Esophagus muscularis mucosa (tissue), 4 donors: ENCODE measurements around the gene UBAC1. TPM values are rescaled to one million over a fixed set of nuclear protein-coding genes. Genes with fewer than 3 reads are reported as not detected.
"Not testable (repeated sequence)": the region's sequence is repeated elsewhere in the genome, so short reads cannot be mapped to it uniquely, and the experiment has no call there.

ENCODE experiments used
- DNase-seq: peaks from one replicate; pipeline ENCODE4 v3.0.0-alpha.2; 2017; ENCODE audit errors: extremely low spot score
- H3K27ac ChIP-seq, 4 donors: fragments of 200-600 bp; sonication (generic); replicated peaks in 1 of 4; 1 replicate in 3 of 4; 2 replicates in 1 of 4; pipeline ENCODE4 v1.5.1; 2016 to 2019; ENCODE audit warnings: mild to moderate bottlenecking in 1 of 4
- H3K27me3 ChIP-seq, 4 donors: fragments of 200-600 bp; sonication (generic); one replicate each; pipeline versions ENCODE4 v1.5.1 to v1.6.0; 2016 to 2019
- H3K36me3 ChIP-seq, 4 donors: fragments of 200-600 bp; sonication (generic); one replicate each; pipeline ENCODE4 v1.5.1; 2016 to 2019
- H3K4me1 ChIP-seq, 4 donors: fragments of 200-600 bp; sonication (generic); one replicate each; pipeline ENCODE4 v1.5.1; 2016 to 2019
- H3K4me3 ChIP-seq, 4 donors: fragments of 200-600 bp; sonication (generic); 1 replicate in 2 of 4; 2 replicates in 2 of 4; pipeline ENCODE4 v1.5.1; 2016 to 2019; ENCODE audit warnings: mild to moderate bottlenecking in 4 of 4, moderate library complexity in 1 of 4
- H3K9me3 ChIP-seq, 4 donors: fragments of 200-600 bp; sonication (generic); 1 replicate in 3 of 4; 2 replicates in 1 of 4; pipeline ENCODE4 v1.5.1; 2016 to 2019
- EP300 ChIP-seq: sonication (generic); formaldehyde crosslinking; IDR thresholded peaks from one replicate; pipeline ENCODE4 v1.6.1; 2017; ENCODE audit warnings: antibody characterized with exemption
- POLR2A ChIP-seq: fragments of 450-650 bp; IDR thresholded peaks from one replicate; pipeline ENCODE4 v1.6.1; 2017; ENCODE audit warnings: antibody characterized with exemption, moderate library complexity, mild to moderate bottlenecking, low read depth
- POLR2AphosphoS5 ChIP-seq, 2 donors: sonication (generic); formaldehyde crosslinking; IDR thresholded peaks; one replicate each; pipeline ENCODE4 v1.6.1; 2017; ENCODE audit warnings: antibody characterized with exemption in 2 of 2
- WGBS: methylation state at CpG from one replicate; pipeline ENCODE4 v1.1.5; 2018; 5-methylcytosine and 5-hydroxymethylcytosine counted together
- intact Hi-C: fragments of 100-400 bp; cut with DNase I; formaldehyde crosslinking; loops from one replicate; pipeline ENCODE4 v1.15.1; 2023
- total RNA-seq, 4 donors: library from RNA; depleted of rRNA; stranded (reverse); fragments of >200 nt; gene quantifications; one replicate each; pipeline versions ENCODE4 v1.1.0 to v1.2.1, GENCODE V29; 2016
- TF ChIP-seq, protein P1 (sequence below), 3 experiments: fragments of 200-600 bp in 2 of 3; fragments of 450-650 bp in 1 of 3; sonication (generic) in 2 of 3; IDR thresholded peaks; one replicate each; pipeline ENCODE4 v1.5.1; 2017 to 2019; ENCODE audit warnings: antibody characterized with exemption in 3 of 3, mild to moderate bottlenecking in 2 of 3, moderate library complexity in 1 of 3

UBAC1 gene
- total RNA-seq, 4 donors from 2014 or later, result 61.6 to 77.2 (median 67.3) TPM

DNA sequence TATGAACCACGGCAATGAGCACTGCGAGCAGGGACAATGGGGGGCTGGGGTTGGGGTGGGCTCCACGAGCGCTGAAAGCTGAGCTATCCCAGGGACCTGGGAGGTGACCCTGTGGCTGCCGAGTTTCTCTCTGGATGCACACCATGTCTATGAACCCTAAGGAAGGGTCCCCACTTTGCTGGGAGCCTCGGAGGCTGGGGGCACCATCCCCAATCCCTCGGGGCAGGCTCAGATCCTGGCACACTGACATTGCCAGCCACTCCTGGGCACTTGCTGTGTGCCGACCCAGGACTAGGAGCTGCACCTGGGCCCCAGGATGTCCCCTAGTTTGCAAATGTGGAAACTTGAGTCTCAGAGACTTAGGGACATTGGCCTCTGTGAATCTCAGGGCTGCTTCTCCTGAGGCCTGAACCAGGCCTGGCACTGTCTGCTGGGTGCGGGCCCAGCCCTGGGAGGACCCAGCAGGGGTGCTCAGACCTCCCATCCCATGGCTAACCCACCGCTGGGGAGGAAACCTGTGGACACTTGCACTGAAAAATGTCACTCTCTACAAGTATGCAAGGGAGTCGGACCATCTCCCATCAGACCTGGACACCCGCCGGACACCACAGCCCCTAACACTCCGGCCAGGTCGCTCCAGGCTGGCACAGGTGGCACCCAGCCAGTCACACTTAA is 40.8 kb downstream of the UBAC1 start:
- 96% methylated on average over 11 of the region's 15 CpGs for WGBS
- Histone ChIP-seq H3K27ac (no peak overlapping the region), H3K27me3 (no peaks in the 10 kb centered on the region), H3K36me3 (peaks cover 14 to 40% (median 31%) of the 10 kb centered on the region in 4 donors), H3K4me3 (no peak overlapping the region), H3K4me1 (no peaks in the 10 kb centered on the region), H3K9me3 (peaks cover 0 to 48% (median 39%) of the 10 kb centered on the region in 4 donors)
- intact Hi-C loops, result no loop called here
- DNase-seq, result no peak
- TF ChIP-seq EP300 (no peak), POLR2A (no peak), POLR2AphosphoS5 (IDR thresholded peaks at IDR 0.05) (no peak)
- TF ChIP-seq, protein P1, sequence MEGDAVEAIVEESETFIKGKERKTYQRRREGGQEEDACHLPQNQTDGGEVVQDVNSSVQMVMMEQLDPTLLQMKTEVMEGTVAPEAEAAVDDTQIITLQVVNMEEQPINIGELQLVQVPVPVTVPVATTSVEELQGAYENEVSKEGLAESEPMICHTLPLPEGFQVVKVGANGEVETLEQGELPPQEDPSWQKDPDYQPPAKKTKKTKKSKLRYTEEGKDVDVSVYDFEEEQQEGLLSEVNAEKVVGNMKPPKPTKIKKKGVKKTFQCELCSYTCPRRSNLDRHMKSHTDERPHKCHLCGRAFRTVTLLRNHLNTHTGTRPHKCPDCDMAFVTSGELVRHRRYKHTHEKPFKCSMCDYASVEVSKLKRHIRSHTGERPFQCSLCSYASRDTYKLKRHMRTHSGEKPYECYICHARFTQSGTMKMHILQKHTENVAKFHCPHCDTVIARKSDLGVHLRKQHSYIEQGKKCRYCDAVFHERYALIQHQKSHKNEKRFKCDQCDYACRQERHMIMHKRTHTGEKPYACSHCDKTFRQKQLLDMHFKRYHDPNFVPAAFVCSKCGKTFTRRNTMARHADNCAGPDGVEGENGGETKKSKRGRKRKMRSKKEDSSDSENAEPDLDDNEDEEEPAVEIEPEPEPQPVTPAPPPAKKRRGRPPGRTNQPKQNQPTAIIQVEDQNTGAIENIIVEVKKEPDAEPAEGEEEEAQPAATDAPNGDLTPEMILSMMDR (IDR thresholded peaks at IDR 0.05), result no peak

DNA sequence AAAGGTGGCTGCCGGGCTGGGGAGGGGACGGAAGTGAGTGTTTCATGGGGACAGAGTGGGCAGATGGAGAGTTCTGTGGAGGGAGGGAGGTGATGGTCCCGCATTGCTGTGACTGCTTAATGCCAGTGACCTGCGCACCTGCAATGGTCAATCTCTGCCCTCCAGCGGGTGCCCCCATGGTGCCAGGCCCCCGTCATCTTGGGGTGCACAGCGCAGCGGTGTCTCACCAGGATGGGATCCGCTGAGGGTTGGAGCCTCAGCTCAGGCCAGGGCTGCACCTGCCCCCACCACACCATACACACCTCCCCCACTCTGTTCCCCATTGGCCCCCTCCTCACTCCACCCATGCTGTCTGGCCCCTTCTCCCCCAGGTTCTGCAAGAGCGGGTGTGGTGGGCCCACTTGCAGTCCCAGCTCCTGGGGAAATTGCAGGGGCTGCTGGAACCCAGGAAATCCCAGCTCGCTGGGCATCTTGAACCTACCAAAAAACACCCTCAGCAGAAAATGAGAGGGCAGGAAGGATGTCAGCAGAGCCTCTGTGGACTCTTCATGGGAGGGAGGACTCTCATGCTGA is 41.8 kb downstream of the UBAC1 start:
- WGBS, result 98% methylated on average over 11 of the region's 11 CpGs

DNA sequence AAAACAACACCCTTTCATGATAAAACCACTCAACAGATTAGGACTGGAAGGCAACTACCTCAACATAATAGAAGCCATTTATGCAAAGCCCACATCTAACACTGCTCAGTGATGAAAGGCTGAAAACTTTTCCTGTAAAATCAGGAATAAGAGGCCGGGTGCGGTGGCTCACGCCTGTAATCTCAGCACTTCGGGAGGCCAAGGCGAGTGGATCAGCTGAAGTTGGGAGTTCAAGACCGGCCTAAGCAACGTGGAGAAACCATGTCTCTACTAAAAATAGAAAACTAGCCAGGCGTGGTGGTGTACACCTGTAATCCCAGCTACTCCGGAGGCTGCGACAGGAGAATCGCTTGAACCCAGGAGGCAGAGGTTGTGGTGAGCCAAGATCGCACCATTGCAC is 44.9 kb downstream of the UBAC1 start:
- H3K27ac ChIP-seq, H3K4me1 ChIP-seq, intact Hi-C loops, DNase-seq, H3K27me3 ChIP-seq, H3K4me3 ChIP-seq: not testable (repeated sequence)
- 96% methylated on average over 12 of the region's 12 CpGs for WGBS
- Histone ChIP-seq H3K9me3 (peaks cover 0 to 79% (median 51%) of the 10 kb centered on the region in 4 donors), H3K36me3 (peaks cover 9 to 58% (median 52%) of the 10 kb centered on the region in 4 donors)

More for the DNA sequence above, 41.8 kb downstream of the UBAC1 start:
- no peak for DNase-seq
- TF ChIP-seq POLR2AphosphoS5 (IDR thresholded peaks at IDR 0.05), result no peak
- no peak for TF ChIP-seq POLR2A
- no peak for TF ChIP-seq EP300
- TF ChIP-seq, protein P1 (IDR thresholded peaks at IDR 0.05), result no peak
- intact Hi-C loops, result no loop called here
- Histone ChIP-seq H3K4me3 (no peak overlapping the region), H3K9me3 (peaks cover 0 to 58% (median 47%) of the 10 kb centered on the region in 4 donors), H3K27ac (no peak overlapping the region), H3K27me3 (no peaks in the 10 kb centered on the region), H3K36me3 (peaks cover 17 to 39% (median 35%) of the 10 kb centered on the region in 4 donors), H3K4me1 (no peaks in the 10 kb centered on the region)

DNA sequence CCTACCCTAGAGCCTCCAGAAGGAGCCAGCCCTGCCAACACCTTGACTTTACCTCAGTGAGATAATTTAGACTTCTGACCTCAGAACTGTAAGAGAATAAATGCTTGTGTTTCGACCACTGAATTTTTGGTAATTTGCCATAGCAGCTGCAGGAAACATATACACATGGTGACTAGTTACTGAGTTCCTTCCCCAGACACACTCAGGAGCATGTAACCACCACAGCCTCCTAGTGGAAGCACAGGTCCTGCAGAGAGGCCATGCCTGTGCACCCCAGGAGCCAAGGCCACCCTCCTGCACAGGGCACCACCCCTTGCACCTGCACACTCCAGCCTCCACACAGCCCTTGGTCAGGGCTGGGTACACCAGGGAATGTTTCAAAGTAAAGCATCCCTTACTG is 46.3 kb downstream of the UBAC1 start:
- no peak for DNase-seq
- no peaks in the 10 kb centered on the region for H3K27me3 ChIP-seq
- H3K4me3 ChIP-seq, result no peak overlapping the region
- intact Hi-C loops, result no loop called here
- peaks cover 0 to under 1% (median under 1%) of the 10 kb centered on the region in 4 donors for H3K4me1 ChIP-seq
- WGBS, result 100% methylated on average over 1 of the region's 1 CpG
- H3K27ac ChIP-seq, result no peak overlapping the region
- TF ChIP-seq, protein P1 (IDR thresholded peaks at IDR 0.05), result no peak
- TF ChIP-seq POLR2AphosphoS5 (IDR thresholded peaks at IDR 0.05) (no peak), POLR2A (no peak), EP300 (no peak)
- peaks cover 9 to 61% (median 60%) of the 10 kb centered on the region in 4 donors for H3K36me3 ChIP-seq
- H3K9me3 ChIP-seq, result peaks cover 0 to 75% (median 51%) of the 10 kb centered on the region in 4 donors

DNA sequence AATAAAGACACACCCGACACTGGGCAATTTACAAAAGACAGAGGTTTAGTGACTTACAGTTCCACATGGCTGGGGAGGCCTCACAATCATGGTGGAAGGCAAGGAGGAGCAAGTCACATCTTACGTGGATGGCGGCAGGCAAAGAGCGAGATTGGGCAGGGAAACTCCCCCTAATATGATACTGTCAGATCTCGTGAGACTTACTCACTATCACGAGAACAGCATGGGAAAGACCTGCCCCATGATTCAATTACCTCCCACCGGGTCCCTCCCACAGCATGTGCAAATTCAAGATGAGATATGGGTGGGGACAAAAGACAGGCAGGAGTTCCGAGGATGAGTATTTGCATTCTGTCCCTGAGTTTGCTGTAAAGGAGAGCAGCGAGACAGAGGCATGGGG is 49.9 kb downstream of the UBAC1 start:
- H3K36me3 ChIP-seq, result peaks cover 9 to 57% (median 53%) of the 10 kb centered on the region in 4 donors

More for the DNA sequence above, 49.9 kb downstream of the UBAC1 start:
- 97% methylated on average over 9 of the region's 9 CpGs for WGBS
- peaks cover 20 to 26% (median 23%) of the 10 kb centered on the region in 4 donors for H3K4me1 ChIP-seq
- DNase-seq, H3K27me3 ChIP-seq, H3K4me3 ChIP-seq, intact Hi-C loops, H3K27ac ChIP-seq: not testable (repeated sequence)
- peaks cover 0 to 40% (median 21%) of the 10 kb centered on the region in 4 donors for H3K9me3 ChIP-seq
